ENCODE data around the gene SRP68.
"Not testable (repeated sequence)": the region's sequence is repeated elsewhere in the genome, so short reads cannot be mapped to it uniquely, and the experiment has no call there.

The SRP68 gene

GRCh38 chr17:76081295-76082210 lies 9.2 kb upstream of the SRP68 start:
- DNase-seq (ENCODE audit: extremely low spot score), result peak; percentile 13
- no peak for TF ChIP-seq CTCF (IDR thresholded peaks at IDR 0.05; ENCODE audit: control extremely low read depth, extremely low read depth, low read depth, missing control alignments)
- POLR2A ChIA-PET, result interaction anchor here (1.2 kb wide), 1 partner anchor 13 kb away, joined by 3 read pairs; no protein-coding TSS in a partner anchor
- CTCF ChIA-PET, result interaction anchor here (0.7 to 1.6 kb wide), 2 partner anchors 67 to 197 kb away, joined by 3 to 5 read pairs; no protein-coding TSS in a partner anchor

GRCh38 chr17:76080768-76081287 lies 8.5 kb upstream of the SRP68 start:
- peak; percentile 13 for DNase-seq (ENCODE audit: extremely low spot score)
- POLR2A ChIA-PET, result interaction anchor here (1.2 kb wide), 1 partner anchor 13 kb away, joined by 3 read pairs; no protein-coding TSS in a partner anchor
- CTCF ChIA-PET, result interaction anchor here (0.7 to 1.9 kb wide), 4 partner anchors 16 to 199 kb away, joined by 3 to 9 read pairs (median 4); no protein-coding TSS in a partner anchor
- no peak for TF ChIP-seq CTCF (IDR thresholded peaks at IDR 0.05; ENCODE audit: control extremely low read depth, extremely low read depth, low read depth, missing control alignments)

DNA sequence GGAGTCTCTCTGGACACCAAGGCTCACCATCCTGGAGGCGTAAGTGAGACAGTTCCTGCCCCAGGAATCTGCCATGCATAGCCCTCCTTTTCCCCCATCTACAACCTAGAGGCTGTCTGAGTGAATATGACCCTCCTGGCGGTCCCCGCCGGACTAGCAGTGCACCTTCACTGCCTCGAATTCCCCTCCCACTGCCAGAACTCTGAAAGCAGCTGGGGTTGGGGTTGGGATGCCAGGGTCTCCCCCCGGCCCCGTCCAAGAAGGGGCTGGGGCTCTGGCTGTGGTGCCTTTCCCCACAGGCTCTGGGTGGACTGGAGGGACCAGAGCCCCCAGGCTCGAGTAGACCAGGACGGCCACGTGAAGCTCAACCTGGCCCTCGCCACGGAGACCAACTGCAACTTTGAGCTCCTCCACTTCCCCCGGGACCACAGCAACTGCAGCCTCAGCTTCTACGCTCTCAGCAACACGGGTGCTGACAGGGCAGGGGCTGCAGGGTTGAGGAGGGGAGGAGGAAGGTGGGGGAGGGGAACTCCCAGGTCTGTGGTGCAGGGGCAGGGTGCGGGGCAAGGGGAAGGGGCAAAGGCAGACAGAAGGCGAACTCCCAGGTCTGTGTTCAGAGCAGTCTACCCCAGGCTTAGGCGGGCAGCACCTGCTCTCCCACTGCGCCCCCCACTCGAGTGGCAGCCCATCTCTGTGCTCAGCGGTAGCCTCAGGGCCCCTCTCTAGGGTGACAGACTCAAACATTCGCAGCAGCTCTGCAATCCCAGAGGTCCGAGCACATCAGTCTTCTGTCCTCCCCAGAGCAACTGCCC lies 7.8 kb upstream of the SRP68 start:
- ChIA-PET CTCF (interaction anchor here (1.0 to 1.9 kb wide), 5 partner anchors 15 to 200 kb away, joined by 3 to 9 read pairs (median 3); no protein-coding TSS in a partner anchor), POLR2A (interaction anchor here (1.2 kb wide), 1 partner anchor 14 kb away, joined by 3 read pairs; no protein-coding TSS in a partner anchor)
- DNase-seq (ENCODE audit: extremely low spot score), result no peak
- no peak for TF ChIP-seq CTCF (IDR thresholded peaks at IDR 0.05; ENCODE audit: control extremely low read depth, extremely low read depth, low read depth, missing control alignments)

GRCh38 chr17:76079535-76079955 lies 7.2 kb upstream of the SRP68 start:
- TF ChIP-seq CTCF (IDR thresholded peaks at IDR 0.05; ENCODE audit: control extremely low read depth, extremely low read depth, low read depth, missing control alignments), result no peak
- POLR2A ChIA-PET, result no interaction called here
- CTCF ChIA-PET, result interaction anchor here (0.6 to 1.9 kb wide), 5 partner anchors 15 to 200 kb away, joined by 3 to 9 read pairs (median 3); no protein-coding TSS in a partner anchor
- no peak for DNase-seq (ENCODE audit: extremely low spot score)

- CTCF ChIA-PET, result interaction anchor here (0.6 to 1.9 kb wide), 5 partner anchors 16 to 319 kb away, joined by 3 to 9 read pairs (median 3); no protein-coding TSS in a partner anchor
- no peak for TF ChIP-seq CTCF (IDR thresholded peaks at IDR 0.05; ENCODE audit: control extremely low read depth, extremely low read depth, low read depth, missing control alignments)
These were observed 6.7 kb upstream of the SRP68 start, which contains the start of gene ZACN for GRCh38 chr17:76078860-76079534. Gene ZACN (plus strand): TSS chr17:76079182. CDS start chr17:76079265, 83 bp downstream.

GRCh38 chr17:76078370-76078769 lies 6.1 kb upstream of the SRP68 start:
- ChIA-PET POLR2A (interaction anchor here (0.6 kb wide), 1 partner anchor 201 kb away, joined by 4 read pairs; no protein-coding TSS in a partner anchor), CTCF (interaction anchor here (0.6 to 1.1 kb wide), 3 partner anchors 64 to 320 kb away, joined by 3 to 4 read pairs (median 4); no protein-coding TSS in a partner anchor)
- DNase-seq (ENCODE audit: extremely low spot score), result not testable (repeated sequence)

More at GRCh38 chr17:76078860-76079534, 6.7 kb upstream of the SRP68 start, which contains the start of gene ZACN:
- no peak for DNase-seq (ENCODE audit: extremely low spot score)
- POLR2A ChIA-PET, result no interaction called here

Measured in GM10248 (cell line).